BLaER1 (cell line): ENCODE results near the gene PTPN12.

ENCODE experiments used
- H3K27ac ChIP-seq: shearing (Covaris generic); formaldehyde crosslinking; 2 replicates; pipeline ENCODE4 v1.8.1; 2022
- H3K27me3 ChIP-seq: shearing (Covaris generic); formaldehyde crosslinking; 2 replicates; pipeline ENCODE4 v1.8.1; 2022
- H3K36me3 ChIP-seq: shearing (Covaris generic); formaldehyde crosslinking; 2 replicates; pipeline ENCODE4 v1.8.1; 2022
- H3K4me1 ChIP-seq: shearing (Covaris generic); formaldehyde crosslinking; 2 replicates; pipeline ENCODE4 v1.8.1; 2022
- H3K4me2 ChIP-seq: shearing (Covaris generic); formaldehyde crosslinking; 2 replicates; pipeline ENCODE4 v1.8.1; 2022
- H3K4me3 ChIP-seq: shearing (Covaris generic); formaldehyde crosslinking; 2 replicates; pipeline ENCODE4 v1.8.1; 2022
- H3K9ac ChIP-seq: shearing (Covaris generic); formaldehyde crosslinking; 2 replicates; pipeline ENCODE4 v1.8.1; 2022
- H3K9me3 ChIP-seq: shearing (Covaris generic); formaldehyde crosslinking; 2 replicates; pipeline ENCODE4 v1.8.1; 2022
- H4K20me1 ChIP-seq: shearing (Covaris generic); formaldehyde crosslinking; 2 replicates; pipeline ENCODE4 v1.8.1; 2022
- Cebpa-rat ChIP-seq: shearing (Covaris generic); IDR thresholded peaks from 2 replicates; pipeline ENCODE4 v1.8.1; 2022

PTPN12 gene

DNA sequence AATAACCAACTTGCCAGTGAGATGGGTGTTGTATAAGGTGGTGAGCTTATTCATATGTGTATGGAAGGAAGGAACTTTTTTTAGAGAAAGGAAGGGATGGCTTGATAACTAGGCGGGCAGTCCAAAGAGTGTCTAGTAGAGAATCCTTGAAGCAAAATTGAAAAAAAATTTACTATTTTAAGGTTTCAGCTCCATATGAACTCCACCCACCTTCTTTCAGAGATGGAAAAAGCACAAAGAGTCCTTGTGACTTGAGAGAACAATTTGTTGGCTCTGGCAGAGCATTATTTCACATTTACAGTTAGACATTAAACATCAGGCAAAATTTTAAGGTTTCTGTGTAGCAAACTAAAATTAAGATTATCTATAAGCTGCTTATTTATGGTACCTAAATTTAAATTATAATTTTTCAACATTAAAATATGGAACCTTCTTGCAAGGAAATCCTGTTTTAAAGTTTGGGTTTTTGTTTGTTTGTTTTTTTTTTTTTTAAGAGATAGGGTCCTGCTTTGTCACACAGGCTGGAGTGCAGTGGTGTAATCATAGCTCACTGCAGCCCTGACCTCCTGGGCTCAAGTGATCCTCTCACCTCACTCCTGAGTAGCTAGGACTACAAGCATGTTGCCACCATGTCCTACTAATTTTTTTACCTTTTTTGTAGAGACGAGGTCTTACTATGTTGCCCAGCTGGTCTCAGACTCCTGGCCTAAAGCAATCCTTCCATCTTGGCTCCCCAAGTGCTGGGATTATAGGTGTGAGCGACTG lies 12.2 kb downstream of the PTPN12 start:
- Histone ChIP-seq H3K27ac (no peak overlapping the region), H3K4me3 (no peak overlapping the region), H4K20me1 (peaks cover 60% of the 10 kb centered on the region; the same call in 1 of the 2 replicates)

DNA sequence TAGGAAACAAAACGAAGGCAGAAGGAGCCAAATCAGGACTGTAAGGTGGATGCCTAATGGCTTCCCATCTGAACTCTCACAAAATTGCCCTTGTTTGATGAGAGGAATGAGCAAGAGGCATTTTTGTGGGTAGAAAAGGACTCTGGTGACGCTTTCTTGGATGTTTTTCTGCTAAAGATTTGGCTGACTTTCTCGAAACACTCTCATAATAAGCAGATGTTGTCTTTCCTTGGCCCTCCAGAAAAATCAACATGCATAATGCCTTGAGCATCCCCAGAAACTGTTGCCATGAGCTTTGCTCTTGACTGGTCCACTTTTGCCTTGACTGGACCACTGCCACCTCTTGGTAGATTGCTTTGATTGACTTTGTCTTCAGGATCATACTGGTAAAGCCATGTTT lies 13.5 kb downstream of the PTPN12 start:
- Histone ChIP-seq H3K27me3 (no peaks in the 10 kb centered on the region), H3K4me2 (no peak overlapping the region), H3K4me3 (no peak overlapping the region), H3K9ac (no peak overlapping the region), H3K27ac (no peak overlapping the region), H3K36me3 (peaks cover 26% of the 10 kb centered on the region), H4K20me1 (peaks cover 56% of the 10 kb centered on the region; the same call in 1 of the 2 replicates), H3K4me1 (no peaks in the 10 kb centered on the region), H3K9me3 (peaks cover 33% of the 10 kb centered on the region)
- TF ChIP-seq Cebpa-rat, result no peak

More for the DNA sequence above, 12.2 kb downstream of the PTPN12 start:
- Histone ChIP-seq H3K9me3 (peaks cover 25% of the 10 kb centered on the region), H3K4me2 (no peak overlapping the region), H3K4me1 (no peaks in the 10 kb centered on the region), H3K36me3 (peaks cover 18% of the 10 kb centered on the region), H3K27me3 (no peaks in the 10 kb centered on the region), H3K9ac (no peak overlapping the region)
- TF ChIP-seq Cebpa-rat, result no peak

DNA sequence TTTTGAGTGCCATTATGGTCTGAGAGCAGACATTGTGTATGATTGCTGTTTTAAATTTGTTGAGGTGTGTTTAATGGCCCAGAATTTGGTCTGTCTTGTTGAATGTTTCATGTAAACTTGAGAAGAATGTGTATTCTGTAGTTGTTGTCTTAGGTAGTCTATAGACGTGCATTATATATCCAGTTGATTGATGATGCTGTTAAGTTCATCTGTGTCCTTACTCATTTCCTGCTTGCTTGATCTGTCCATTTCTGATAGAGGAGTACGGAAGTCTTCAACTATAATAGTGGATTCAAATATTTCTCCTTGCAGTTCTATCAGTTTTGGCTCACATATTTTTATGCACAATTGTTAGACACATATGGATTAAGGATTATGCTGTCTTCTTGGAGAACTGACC lies 16.0 kb downstream of the PTPN12 start:
- Histone ChIP-seq H3K9me3 (peaks cover 45% of the 10 kb centered on the region), H3K4me1 (no peaks in the 10 kb centered on the region), H4K20me1 (peaks cover 34% of the 10 kb centered on the region; the same call in 1 of the 2 replicates), H3K9ac (no peak overlapping the region), H3K27ac (no peak overlapping the region), H3K27me3 (no peaks in the 10 kb centered on the region), H3K4me3 (no peak overlapping the region), H3K36me3 (peaks cover 42% of the 10 kb centered on the region), H3K4me2 (no peak overlapping the region)
- no peak for TF ChIP-seq Cebpa-rat

DNA sequence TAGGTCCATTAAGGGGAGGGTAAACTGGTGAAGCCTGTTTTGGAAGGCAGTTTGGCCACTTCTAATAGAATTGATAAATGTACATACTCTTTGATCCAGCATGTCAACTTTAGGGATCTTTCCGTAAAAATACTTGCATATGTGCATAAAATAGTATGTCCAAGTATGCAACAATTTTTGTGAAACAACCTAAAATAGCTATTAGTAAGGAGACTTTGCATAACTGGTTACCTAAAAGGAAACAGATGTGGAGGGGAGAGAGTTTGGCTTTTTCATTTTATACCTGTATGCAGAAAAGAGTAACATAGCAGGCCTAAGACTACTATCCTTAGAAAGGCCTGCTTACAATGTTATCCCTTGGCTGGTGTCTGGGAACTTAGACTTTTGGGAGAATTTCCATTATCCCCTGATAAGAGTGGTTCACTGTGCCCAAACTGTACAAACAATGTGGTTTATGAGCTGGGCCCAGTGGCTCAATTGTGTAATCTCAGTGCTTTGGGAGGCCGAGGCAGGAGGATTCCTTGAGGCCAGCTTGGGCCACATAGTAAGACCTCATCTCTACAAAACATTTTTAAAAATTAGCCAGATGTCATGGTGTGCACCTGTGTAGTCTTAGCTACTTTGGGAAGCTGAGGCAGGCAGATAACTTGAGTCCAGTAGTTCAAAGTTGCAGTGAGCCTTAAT lies 21.3 kb downstream of the PTPN12 start:
- H3K4me2 ChIP-seq, result no peak overlapping the region
- H3K27ac ChIP-seq, result no peak overlapping the region
- no peaks in the 10 kb centered on the region for H3K27me3 ChIP-seq
- no peak overlapping the region for H3K9ac ChIP-seq
- no peak overlapping the region for H3K4me3 ChIP-seq
- H3K9me3 ChIP-seq, result peaks cover 28% of the 10 kb centered on the region
- TF ChIP-seq Cebpa-rat, result no peak
- H3K4me1 ChIP-seq, result peaks cover 9% of the 10 kb centered on the region; the same call in 1 of the 2 replicates
- H3K36me3 ChIP-seq, result peaks cover 31% of the 10 kb centered on the region
- peaks cover 56% of the 10 kb centered on the region for H4K20me1 ChIP-seq

DNA sequence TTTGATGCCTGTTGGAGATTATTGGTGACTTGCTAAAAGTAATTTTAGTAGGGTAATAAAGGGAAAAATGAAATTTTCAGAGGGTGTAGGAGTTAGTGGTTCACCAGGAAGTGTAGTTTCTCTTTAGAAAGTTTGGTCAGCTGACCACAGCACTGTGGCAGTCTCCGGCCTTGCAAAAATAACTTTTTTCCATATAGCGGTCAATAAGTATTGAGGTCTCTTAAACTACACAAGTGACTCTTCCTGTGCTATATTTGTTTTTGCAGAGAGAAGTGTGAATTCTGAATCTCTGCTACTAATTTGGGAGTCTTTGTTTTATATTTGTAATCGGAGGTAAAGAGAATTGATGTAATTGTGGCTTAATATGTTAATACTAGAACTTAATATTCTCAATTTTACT lies 24.3 kb downstream of the PTPN12 start:
- TF ChIP-seq Cebpa-rat, result no peak
- no peaks in the 10 kb centered on the region for H3K27me3 ChIP-seq
- peaks cover 9% of the 10 kb centered on the region for H3K36me3 ChIP-seq
- no peak overlapping the region for H3K27ac ChIP-seq
- peaks cover 9% of the 10 kb centered on the region; the same call in 1 of the 2 replicates for H3K4me1 ChIP-seq
- no peak overlapping the region for H3K4me3 ChIP-seq
- H3K9me3 ChIP-seq, result peaks cover 6% of the 10 kb centered on the region
- H4K20me1 ChIP-seq, result peaks cover 69% of the 10 kb centered on the region
- peak overlapping the region; percentile 42 for H3K4me2 ChIP-seq
- H3K9ac ChIP-seq, result no peak overlapping the region

DNA sequence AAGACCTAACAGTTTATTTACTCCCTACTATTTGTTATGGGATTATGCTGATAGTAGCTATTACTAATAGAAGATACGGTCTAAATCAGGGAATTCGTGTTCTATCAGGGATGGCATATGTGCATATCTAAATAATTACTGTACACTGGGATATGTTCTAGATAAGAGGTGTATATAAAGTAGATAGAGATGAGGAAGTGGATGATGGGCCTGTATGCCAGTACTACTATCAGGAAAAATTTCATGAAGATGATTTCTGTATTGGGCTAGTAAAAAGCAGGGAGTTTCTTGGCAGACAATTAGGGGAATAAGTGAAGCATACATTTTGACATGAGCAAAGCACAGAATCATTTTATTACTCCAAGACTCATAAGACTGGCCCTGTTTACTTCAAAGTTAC lies 26.2 kb downstream of the PTPN12 start:
- H3K4me3 ChIP-seq, result no peak overlapping the region
- H3K27me3 ChIP-seq, result no peaks in the 10 kb centered on the region
- H3K4me1 ChIP-seq, result peaks cover 9% of the 10 kb centered on the region; the same call in 1 of the 2 replicates
- no peak overlapping the region for H3K27ac ChIP-seq
- H3K9ac ChIP-seq, result no peak overlapping the region
- H3K4me2 ChIP-seq, result no peak overlapping the region
- H4K20me1 ChIP-seq, result peaks cover 83% of the 10 kb centered on the region
- no peaks in the 10 kb centered on the region for H3K9me3 ChIP-seq
- no peak for TF ChIP-seq Cebpa-rat
- no peaks in the 10 kb centered on the region for H3K36me3 ChIP-seq

DNA sequence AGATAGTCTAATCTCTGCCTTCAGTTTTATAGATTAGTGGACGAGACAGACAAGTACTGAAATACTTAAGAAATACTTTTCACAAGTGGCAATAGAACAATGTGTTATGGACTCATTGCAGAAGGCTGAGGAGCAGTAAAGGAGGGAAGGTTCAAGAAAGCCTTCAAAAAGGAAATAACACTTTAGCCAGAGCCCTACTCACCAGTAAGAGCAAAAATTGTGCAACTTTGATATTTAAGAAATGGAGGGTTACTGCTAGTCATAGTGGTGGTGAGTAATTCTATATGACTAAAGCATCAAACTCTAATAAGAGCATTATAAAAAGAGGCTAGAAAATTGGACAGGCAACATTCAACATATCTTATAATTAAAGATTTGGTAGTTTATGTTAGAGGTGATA lies 28.8 kb downstream of the PTPN12 start:
- Histone ChIP-seq H3K9ac (no peak overlapping the region), H3K4me3 (no peak overlapping the region), H3K4me2 (no peak overlapping the region), H3K27ac (no peak overlapping the region), H4K20me1 (peaks cover 67% of the 10 kb centered on the region), H3K36me3 (peaks cover 5% of the 10 kb centered on the region), H3K4me1 (peaks cover 7% of the 10 kb centered on the region; the same call in 1 of the 2 replicates), H3K9me3 (no peaks in the 10 kb centered on the region), H3K27me3 (no peaks in the 10 kb centered on the region)
- TF ChIP-seq Cebpa-rat, result no peak

DNA sequence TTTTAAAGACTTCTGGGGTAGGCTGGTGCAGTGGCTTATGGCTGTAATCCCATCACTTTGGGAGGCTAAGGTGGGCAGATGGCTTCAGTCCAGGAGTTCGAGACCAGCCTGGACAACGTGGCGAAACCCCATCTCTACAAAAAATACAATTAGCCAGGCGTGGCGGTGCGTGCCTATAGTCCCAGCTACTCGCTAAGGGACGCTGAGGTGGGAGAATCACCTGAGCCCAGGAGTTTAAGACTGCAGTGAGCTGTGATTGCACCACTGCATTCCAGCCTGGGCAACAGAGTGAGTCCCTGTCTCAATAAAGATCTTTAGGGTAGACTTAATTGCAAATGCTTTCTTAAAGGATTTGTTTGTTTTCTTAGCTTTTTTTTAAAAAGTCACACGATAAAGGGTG lies 29.3 kb downstream of the PTPN12 start:
- no peaks in the 10 kb centered on the region for H3K9me3 ChIP-seq
- H3K27me3 ChIP-seq, result no peaks in the 10 kb centered on the region
- H3K4me2 ChIP-seq, result no peak overlapping the region
- no peak for TF ChIP-seq Cebpa-rat
- H3K36me3 ChIP-seq, result peaks cover 5% of the 10 kb centered on the region
- peaks cover 1% of the 10 kb centered on the region; the same call in 1 of the 2 replicates for H3K4me1 ChIP-seq
- H3K4me3 ChIP-seq, result no peak overlapping the region
- H4K20me1 ChIP-seq, result peaks cover 64% of the 10 kb centered on the region
- H3K27ac ChIP-seq, result no peak overlapping the region
- H3K9ac ChIP-seq, result no peak overlapping the region

DNA sequence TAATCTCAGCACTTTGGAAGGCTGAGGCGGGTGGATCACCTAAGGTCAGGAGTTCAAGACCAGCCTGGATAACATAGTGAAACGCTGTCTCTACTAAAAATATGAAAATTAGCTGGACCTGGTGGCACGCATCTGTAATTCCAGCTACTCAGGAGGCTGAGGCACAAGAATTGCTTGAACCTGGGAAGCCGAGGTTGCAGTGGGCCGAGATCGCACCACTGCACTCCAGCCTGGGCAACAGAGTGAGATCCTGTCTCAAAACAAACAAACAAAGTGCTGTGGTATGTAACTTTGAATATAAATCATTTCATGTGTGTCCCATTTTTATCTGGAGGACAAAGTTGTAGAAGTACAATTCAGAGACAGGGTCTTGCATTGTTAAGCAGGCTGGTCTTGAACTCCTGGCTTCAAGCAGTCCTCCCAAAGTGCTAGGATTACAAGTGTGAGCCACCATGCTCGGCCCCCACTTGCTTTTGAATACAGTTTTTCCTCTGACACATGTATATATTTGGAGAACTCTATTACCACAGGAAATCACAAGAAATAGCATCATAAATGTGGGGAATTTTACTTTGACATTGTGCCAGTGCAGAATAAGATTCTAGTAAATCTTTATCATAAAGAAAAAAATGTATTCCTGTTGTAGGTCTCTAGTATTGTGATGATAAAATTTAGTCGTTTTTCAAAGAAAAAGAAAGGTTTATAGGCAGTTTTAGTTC lies 32.6 kb downstream of the PTPN12 start:
- Histone ChIP-seq H4K20me1 (peaks cover 42% of the 10 kb centered on the region; the same call in 1 of the 2 replicates), H3K9me3 (no peaks in the 10 kb centered on the region), H3K36me3 (peaks cover 37% of the 10 kb centered on the region), H3K27me3 (no peaks in the 10 kb centered on the region), H3K9ac (no peak overlapping the region), H3K4me3 (no peak overlapping the region), H3K27ac (no peak overlapping the region), H3K4me2 (no peak overlapping the region), H3K4me1 (peaks cover 11% of the 10 kb centered on the region; the same call in 1 of the 2 replicates)
- no peak for TF ChIP-seq Cebpa-rat
